Activated B cell treated with CpG ODN at 0.5 μM for 24 hours (primary cell): ENCODE results near the gene TMEM91. TPM values are rescaled to one million over a fixed set of nuclear protein-coding genes. Genes with fewer than 3 reads are reported as not detected.

ENCODE experiments used
- ATAC-seq: fragments of 200-7000 bp; cut with Tn5 transposase; one replicate; pipeline ENCODE4 v1.10.0; 2021; ENCODE audit warnings: low read depth, mild to moderate bottlenecking, moderate library complexity
- CTCF ChIA-PET: fragments of 350-600 bp; sonication (Branson Sonifier 250); formaldehyde crosslinking; loops from one replicate; lab custom pipeline; 2021; ENCODE audit warnings: antibody characterized with exemption; lab: Charles Lee
- POLR2A ChIA-PET: fragments of 350-600 bp; sonication (Branson Sonifier 250); formaldehyde crosslinking; loops from one replicate; lab custom pipeline; 2021; ENCODE audit warnings: antibody characterized with exemption; lab: Charles Lee
- DNase-seq: peaks from one replicate; pipeline ENCODE4 v3.0.0; 2022
- H3K27ac Mint-ChIP-seq: one replicate; pipeline ENCODE4 v1.8.0; 2020; ENCODE audit warnings: mixed read lengths
- H3K27me3 Mint-ChIP-seq: one replicate; pipeline ENCODE4 v1.8.0; 2021; ENCODE audit warnings: mixed read lengths
- H3K36me3 Mint-ChIP-seq: one replicate; pipeline ENCODE4 v1.8.0; 2021; ENCODE audit warnings: low read depth, mixed read lengths
- H3K4me1 Mint-ChIP-seq: one replicate; pipeline ENCODE4 v1.8.0; 2021; ENCODE audit warnings: mixed read lengths
- H3K4me3 Mint-ChIP-seq: one replicate; pipeline ENCODE4 v1.8.0; 2020; ENCODE audit warnings: mild to moderate bottlenecking, mixed read lengths
- H3K9me3 Mint-ChIP-seq: one replicate; pipeline ENCODE4 v1.8.0; 2020; ENCODE audit warnings: mixed read lengths
- CTCF ChIP-seq: fragments of 200-600 bp; IDR thresholded peaks from one replicate; pipeline ENCODE4 v1.8.0; 2022; ENCODE audit warnings: antibody characterized with exemption, mild to moderate bottlenecking
- intact Hi-C: fragments of 100-400 bp; cut with micrococcal nuclease; formaldehyde crosslinking; loops from one replicate; pipeline ENCODE4 v1.15.1; 2024
- total RNA-seq: library from RNA; stranded (reverse); gene quantifications from 2 replicates; pipeline ENCODE4 v1.2.3, GENCODE V29; 2022

The TMEM91 gene
- total RNA-seq, 1 donor from 2014 or later, result 4.6 TPM

- Mint-ChIP-seq H3K27me3 (no peaks in the 10 kb centered on the region), H3K36me3 (peaks cover 66% of the 10 kb centered on the region), H3K4me3 (no peak overlapping the region), H3K27ac (no peak overlapping the region), H3K9me3 (no peaks in the 10 kb centered on the region), H3K4me1 (peaks cover 10% of the 10 kb centered on the region)
- no peak for ATAC-seq
- ChIA-PET POLR2A (no interaction called here), CTCF (no interaction called here)
- DNase-seq, result no peak
- intact Hi-C loops, result no loop called here
- no peak for TF ChIP-seq CTCF
These were observed 37.6 kb downstream of the TMEM91 start for GRCh38 chr19:41413947-41414346.

GRCh38 chr19:41414461-41414860, 38.1 kb downstream of the TMEM91 start:
- ATAC-seq, result no peak
- TF ChIP-seq CTCF, result no peak
- Mint-ChIP-seq H3K4me3 (no peak overlapping the region), H3K36me3 (peaks cover 71% of the 10 kb centered on the region), H3K27ac (no peak overlapping the region), H3K27me3 (no peaks in the 10 kb centered on the region), H3K9me3 (no peaks in the 10 kb centered on the region), H3K4me1 (peaks cover 7% of the 10 kb centered on the region)
- intact Hi-C loops, result no loop called here
- ChIA-PET POLR2A (no interaction called here), CTCF (no interaction called here)
- DNase-seq, result no peak

- Mint-ChIP-seq H3K27me3 (no peaks in the 10 kb centered on the region), H3K4me1 (peaks cover 1% of the 10 kb centered on the region), H3K36me3 (peaks cover 75% of the 10 kb centered on the region), H3K4me3 (no peak overlapping the region), H3K9me3 (no peaks in the 10 kb centered on the region), H3K27ac (no peak overlapping the region)
- ATAC-seq, result no peak
- ChIA-PET POLR2A (no interaction called here), CTCF (no interaction called here)
- intact Hi-C loops, result no loop called here
- TF ChIP-seq CTCF, result no peak
- no peak for DNase-seq
These were observed 38.8 kb downstream of the TMEM91 start for GRCh38 chr19:41415154-41415571.

- no peak overlapping the region for H3K27ac Mint-ChIP-seq
- H3K36me3 Mint-ChIP-seq, result peaks cover 75% of the 10 kb centered on the region
- DNase-seq, result no peak
- POLR2A ChIA-PET, result interaction anchor here (0.6 kb wide), 1 partner anchor 407 kb away, joined by 4 read pairs; no protein-coding TSS in a partner anchor
- intact Hi-C loops, result no loop called here
- no peak for TF ChIP-seq CTCF
- H3K9me3 Mint-ChIP-seq, result no peaks in the 10 kb centered on the region
- no peak overlapping the region for H3K4me3 Mint-ChIP-seq
- ATAC-seq, result no peak
- CTCF ChIA-PET, result no interaction called here
- H3K4me1 Mint-ChIP-seq, result no peaks in the 10 kb centered on the region
- no peaks in the 10 kb centered on the region for H3K27me3 Mint-ChIP-seq
These were observed 39.9 kb downstream of the TMEM91 start for GRCh38 chr19:41416194-41416674.

- TF ChIP-seq CTCF, result no peak
- Mint-ChIP-seq H3K27ac (no peak overlapping the region), H3K36me3 (peaks cover 78% of the 10 kb centered on the region), H3K9me3 (no peaks in the 10 kb centered on the region), H3K4me1 (no peaks in the 10 kb centered on the region), H3K27me3 (no peaks in the 10 kb centered on the region), H3K4me3 (no peak overlapping the region)
- ATAC-seq, result no peak
- ChIA-PET POLR2A (interaction anchor here (0.6 kb wide), 1 partner anchor 59 kb away, joined by 5 read pairs; no protein-coding TSS in a partner anchor), CTCF (interaction anchor here (0.5 kb wide), 1 partner anchor 151 kb away, joined by 3 read pairs; no protein-coding TSS in a partner anchor)
- DNase-seq, result no peak
- intact Hi-C loops, result no loop called here
These were observed 44.0 kb downstream of the TMEM91 start for GRCh38 chr19:41420101-41420880.
